Stimulated activated CD8-positive, alpha-beta memory T cell treated with anti-CD3 and anti-CD28 coated beads, Interleukin-4, amount 100 ng/mL, for 48 hours (primary cell): ENCODE data around the gene DDIT3.
"Not testable (repeated sequence)": the region's sequence is repeated elsewhere in the genome, so short reads cannot be mapped to it uniquely, and the experiment has no call there.

Experiments used
- DNase-seq: peaks from one replicate; pipeline ENCODE4 v3.0.0-alpha.2; 2020

Gene DDIT3

GRCh38 chr12:57520053-57520818 is at the start of gene DDIT3:
DDIT3 (minus strand) TSS chr12:57520514; CDS start chr12:57517406, 3,108 bp downstream.
- peak; percentile 100 for DNase-seq

- DNase-seq, result no peak
Measured at GRCh38 chr12:57569858-57570257, 49.5 kb upstream of the DDIT3 start.

- DNase-seq, result no peak
Measured at GRCh38 chr12:57568838-57569237, 48.5 kb upstream of the DDIT3 start.

GRCh38 chr12:57564178-57564740 is 43.9 kb upstream of the DDIT3 start:
- no peak for DNase-seq

- no peak for DNase-seq
Measured at GRCh38 chr12:57563358-57563757, 43.0 kb upstream of the DDIT3 start.

- not testable (repeated sequence) for DNase-seq
Measured at GRCh38 chr12:57561117-57561516, 40.8 kb upstream of the DDIT3 start.

GRCh38 chr12:57560516-57560915 is 40.2 kb upstream of the DDIT3 start:
- no peak for DNase-seq

- DNase-seq, result no peak
Measured at GRCh38 chr12:57558864-57559263, 38.5 kb upstream of the DDIT3 start.

GRCh38 chr12:57554897-57555296 is 34.6 kb upstream of the DDIT3 start:
- no peak for DNase-seq

- no peak for DNase-seq
Measured at GRCh38 chr12:57554453-57554852, 34.1 kb upstream of the DDIT3 start.

- no peak for DNase-seq
Measured at GRCh38 chr12:57553343-57554202, 33.3 kb upstream of the DDIT3 start.

- DNase-seq, result no peak
Measured at GRCh38 chr12:57552835-57553313, 32.6 kb upstream of the DDIT3 start.

GRCh38 chr12:57552306-57552651 is 32.0 kb upstream of the DDIT3 start:
- DNase-seq, result no peak

- DNase-seq, result no peak
Measured at GRCh38 chr12:57551637-57552305, 31.5 kb upstream of the DDIT3 start.

GRCh38 chr12:57550641-57551549 is 30.6 kb upstream of the DDIT3 start:
- DNase-seq, result no peak

GRCh38 chr12:57549909-57550640 is 29.8 kb upstream of the DDIT3 start, which contains the start of gene KIF5A:
KIF5A (plus strand) TSS chr12:57550044; CDS start chr12:57550272, 228 bp downstream.
- DNase-seq, result peak; percentile 79

GRCh38 chr12:57549203-57549908 is 29.0 kb upstream of the DDIT3 start:
- no peak for DNase-seq

GRCh38 chr12:57548488-57548887 is 28.2 kb upstream of the DDIT3 start:
- no peak for DNase-seq

- DNase-seq, result no peak
Measured at GRCh38 chr12:57548013-57548315, 27.6 kb upstream of the DDIT3 start.

- DNase-seq, result no peak
Measured at GRCh38 chr12:57547288-57548012, 27.1 kb upstream of the DDIT3 start.
